HG03060 (cell line): Measurements from ENCODE around the gene ASCL2.

Source experiments
- ATAC-seq: cut with Tn5 transposase; IDR thresholded peaks from one replicate; pipeline ENCODE4 v1.9.1; 2021; ENCODE audit warnings: low read depth, moderate number of reproducible peaks; ENCODE audit not compliant: unreplicated experiment

Gene ASCL2

DNA sequence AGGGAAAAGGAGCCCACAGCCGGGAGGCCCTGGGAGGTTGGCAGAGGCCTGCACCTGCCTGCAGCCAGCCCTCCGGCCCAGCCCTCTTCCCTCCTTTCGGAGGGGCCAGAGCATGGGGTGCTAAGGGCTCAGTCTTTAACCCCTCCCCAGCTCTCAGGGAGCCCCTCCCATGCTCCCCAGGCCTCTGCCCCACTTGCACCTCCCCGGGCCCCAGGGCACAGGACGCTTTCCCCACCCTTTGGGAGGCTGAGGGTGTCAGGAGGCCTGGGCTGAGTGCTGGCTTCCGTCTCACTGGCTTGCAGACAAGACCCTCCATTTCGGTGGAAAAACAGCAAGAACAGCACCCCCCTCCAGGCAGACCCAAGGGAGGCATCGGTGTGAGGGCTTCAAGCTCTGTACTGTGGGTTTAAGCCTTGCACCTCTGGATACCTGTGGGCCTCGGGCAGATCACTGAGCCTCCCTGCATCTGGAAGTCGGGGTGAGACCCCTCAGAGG, 7.3 kb downstream of the ASCL2 start:
- no peak for ATAC-seq

DNA sequence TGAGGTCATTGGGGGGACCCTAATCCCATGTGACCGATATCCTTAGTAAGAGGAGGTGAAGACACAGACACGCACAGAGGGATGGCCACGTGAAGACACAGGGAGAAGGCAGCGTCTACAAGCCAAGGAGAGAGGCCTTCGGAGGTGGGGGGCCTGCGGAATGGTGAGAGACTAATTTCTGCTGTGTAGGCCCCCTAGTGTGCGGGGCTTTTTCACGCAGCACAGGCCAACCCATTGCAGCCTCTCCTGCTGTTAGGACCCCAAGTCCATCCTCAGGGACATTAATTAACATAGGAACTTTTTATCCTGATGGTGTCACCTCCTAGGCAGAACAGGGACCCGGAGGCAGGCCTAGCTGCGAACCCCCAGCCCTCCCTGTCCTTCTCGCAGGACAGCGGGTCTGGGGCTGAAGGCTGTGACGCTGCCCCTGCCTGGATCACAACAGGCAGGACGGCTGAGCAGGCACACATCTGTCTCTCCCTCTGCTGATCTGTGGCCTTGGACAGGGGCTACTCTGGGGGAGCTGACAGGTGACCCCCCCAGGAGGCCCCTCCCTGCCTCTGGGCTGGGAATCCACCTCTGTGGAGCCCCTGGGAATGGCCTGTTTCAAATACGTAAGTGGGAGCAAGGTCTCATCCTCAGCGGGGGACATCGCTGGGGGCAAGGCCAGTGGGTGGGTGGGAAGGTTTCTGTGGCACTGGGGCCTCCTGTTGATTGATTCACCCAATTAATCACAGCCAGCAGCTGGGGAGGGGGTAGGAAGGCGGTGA, 7.9 kb downstream of the ASCL2 start:
- ATAC-seq = no peak

- no peak for ATAC-seq
Observed at GRCh38 chr11:2261436-2262230, 8.8 kb downstream of the ASCL2 start.

- no peak for ATAC-seq
Observed at GRCh38 chr11:2260491-2261364, 9.7 kb downstream of the ASCL2 start.

DNA sequence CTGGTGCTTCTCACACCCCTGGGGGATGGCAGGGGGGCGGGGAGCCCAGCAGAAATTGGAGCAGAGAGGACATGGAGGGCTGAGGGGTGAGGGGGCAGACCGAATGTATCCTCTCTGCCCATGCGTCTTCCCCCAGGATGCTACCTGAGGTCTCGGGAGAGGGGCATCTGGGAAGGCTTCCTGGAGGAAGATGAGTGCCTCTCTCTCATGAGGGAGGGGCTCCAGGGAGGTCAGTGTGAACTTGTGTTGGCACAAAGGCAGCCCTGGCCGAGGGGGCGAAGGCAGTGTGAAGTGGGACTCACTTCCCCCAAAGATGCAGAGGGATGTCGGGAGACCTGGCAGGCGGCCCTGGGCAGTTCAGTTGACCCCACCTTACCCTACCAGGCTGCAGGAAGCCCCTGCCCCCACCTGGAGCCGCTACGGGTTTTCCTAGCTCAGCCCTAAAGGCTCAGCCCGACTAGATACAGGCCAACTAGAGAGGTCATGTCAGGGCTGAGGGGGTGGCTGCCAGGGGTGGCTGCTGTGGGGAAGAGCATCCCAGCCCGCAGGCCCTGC, 10.4 kb downstream of the ASCL2 start:
- no peak for ATAC-seq

DNA sequence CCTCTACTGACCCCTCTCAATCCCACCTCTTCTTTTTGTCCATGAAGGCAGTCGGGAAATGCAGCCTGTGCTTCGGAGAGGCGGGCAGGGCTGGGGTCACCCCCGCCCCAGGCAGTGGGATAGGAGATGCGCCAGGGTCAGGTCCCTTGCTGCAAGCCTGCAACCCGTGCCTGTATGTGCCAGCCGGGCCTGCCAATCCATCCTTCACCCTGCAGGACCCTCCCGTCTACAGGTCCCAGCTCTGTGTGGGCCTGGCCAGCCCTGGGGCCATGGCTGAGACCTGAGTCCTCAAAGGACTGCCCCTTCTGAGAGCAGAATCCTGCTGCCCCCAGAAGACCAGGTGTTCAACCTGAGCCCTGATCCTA, 10.9 kb downstream of the ASCL2 start:
- ATAC-seq = no peak

- no peak for ATAC-seq
Observed at GRCh38 chr11:2258501-2259465, 11.6 kb downstream of the ASCL2 start.

DNA sequence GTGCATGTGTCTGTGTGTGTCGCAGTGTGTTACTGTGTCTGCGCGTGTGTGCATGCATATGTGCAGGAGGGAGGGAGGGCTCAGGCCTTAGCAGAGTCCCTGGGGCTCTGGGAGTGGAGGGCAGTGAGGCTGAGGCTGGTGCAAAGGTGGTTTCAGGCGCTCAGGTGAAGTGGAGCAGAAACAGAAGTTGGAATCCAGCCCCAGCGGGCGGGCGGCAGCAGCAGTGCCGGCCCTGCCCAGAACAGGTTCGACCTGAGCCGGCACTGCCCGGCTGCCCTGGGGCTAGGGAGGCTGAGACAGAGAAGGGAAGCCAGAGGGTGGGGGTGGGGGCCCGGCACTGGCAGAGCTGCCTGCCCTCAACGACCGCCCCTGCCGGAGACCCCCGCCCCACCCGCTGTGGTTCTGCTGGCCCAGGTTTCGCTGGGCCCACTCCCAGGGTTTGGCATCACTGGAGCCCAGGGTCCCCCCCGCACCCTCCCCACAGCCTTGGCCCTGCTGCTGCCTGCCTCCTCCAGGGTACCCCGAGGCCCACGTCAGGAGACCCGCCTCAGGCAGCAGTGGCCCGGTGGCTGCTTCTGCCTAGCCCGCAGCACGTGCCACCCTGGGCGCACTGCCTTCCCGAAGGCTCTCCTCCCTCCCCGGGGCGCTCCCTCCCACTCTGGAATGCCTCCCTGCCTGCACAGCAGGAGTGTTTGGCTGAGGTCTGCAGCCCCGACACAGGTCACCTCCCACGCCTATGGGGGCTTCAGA, 13.3 kb downstream of the ASCL2 start:
- no peak for ATAC-seq

DNA sequence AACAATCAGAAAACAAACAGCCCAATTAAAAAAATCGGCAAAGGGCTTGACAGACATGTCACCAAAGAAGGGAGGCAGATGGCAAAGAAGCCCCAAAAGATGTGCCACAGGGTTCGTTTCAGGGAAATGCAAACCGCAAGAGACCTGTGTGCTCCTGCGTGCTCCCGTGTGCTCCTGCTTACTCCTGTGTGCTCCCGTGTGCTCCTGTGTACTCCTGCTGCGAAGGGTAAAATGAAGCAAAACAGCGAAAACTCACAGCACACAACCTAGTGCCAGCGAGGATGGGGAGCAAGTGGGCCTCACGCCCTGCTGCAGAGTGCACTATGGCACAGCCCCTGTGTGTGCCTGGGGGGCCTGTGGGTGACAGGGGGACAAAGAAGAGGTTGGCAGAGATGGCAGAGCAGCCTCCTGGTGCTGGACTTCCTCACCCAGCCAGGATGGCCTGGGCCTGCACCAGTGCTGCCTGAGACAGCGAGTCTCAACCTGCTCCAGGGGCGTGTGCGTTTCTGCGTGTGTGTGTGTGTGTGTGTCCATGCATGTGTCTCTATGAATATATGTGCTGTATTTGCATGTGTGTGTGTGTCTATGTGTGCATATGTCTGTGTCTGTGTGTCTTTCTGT, 14.0 kb downstream of the ASCL2 start:
- no peak for ATAC-seq

GRCh38 chr11:2252018-2252417, 18.4 kb downstream of the ASCL2 start:
- no peak for ATAC-seq

DNA sequence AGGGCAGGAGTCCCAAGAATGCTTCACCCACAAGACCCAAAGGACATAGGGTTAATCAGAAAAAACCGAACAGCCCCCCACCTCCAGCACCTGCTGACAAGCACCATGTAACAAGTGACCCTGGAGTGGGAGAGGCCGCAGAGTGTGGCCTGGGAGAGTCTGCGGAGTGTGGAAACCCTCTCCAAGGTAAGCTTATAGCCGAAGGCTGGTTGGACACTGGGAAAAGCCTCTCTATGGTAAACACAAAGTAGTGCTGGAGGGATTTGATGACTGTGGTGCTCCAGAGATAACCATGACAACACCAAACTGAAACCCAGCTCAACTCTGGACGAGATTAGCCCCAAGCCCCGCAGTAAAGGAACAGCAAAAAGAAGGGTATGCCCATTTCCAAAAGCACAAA, 19.2 kb downstream of the ASCL2 start:
- no peak for ATAC-seq

DNA sequence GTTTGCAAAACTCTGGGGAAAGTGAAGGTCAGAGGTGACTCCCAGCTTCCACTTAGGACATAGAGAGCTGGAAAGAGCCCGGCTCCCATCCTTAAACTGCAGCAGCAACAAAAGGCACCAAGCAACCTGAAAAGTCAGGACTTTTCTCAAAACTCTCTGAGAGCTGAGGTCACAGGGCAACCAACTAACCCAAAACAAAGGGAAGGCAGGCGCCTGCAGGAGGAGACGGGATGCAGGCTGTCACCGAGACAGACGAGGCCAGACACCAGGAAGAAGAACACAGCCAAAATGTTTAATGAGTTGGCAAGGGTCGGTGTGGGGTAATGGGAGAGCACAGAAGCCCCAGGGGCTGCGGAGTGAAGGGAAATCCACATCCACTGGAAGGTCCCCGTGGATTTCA, 19.9 kb downstream of the ASCL2 start:
- no peak for ATAC-seq

- no peak for ATAC-seq
Observed at GRCh38 chr11:2250041-2250440, 20.3 kb downstream of the ASCL2 start.

- ATAC-seq = no peak
Observed at GRCh38 chr11:2249189-2249916, 21.0 kb downstream of the ASCL2 start.

- no peak for ATAC-seq
Observed at GRCh38 chr11:2248762-2249161, 21.6 kb downstream of the ASCL2 start.

DNA sequence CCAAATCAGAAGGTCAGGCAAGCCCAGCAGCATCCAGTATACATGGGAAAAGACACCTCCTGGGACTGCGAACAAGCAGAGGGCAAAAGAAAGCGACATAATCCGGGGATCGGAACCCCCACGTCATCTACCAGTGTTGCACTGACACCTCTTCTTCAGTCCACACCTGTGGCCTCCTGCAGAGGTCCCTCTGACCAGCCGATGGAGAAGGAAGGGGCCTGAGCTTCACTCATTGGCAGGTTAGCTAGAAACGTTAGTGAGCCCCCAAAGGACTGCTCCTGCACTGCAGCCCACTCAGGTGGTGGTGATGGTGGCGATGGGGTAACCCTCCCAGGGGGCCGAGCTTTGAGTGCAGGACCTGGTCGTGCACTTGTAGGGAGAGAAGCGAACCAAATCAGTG, 22.1 kb downstream of the ASCL2 start:
- ATAC-seq = no peak

GRCh38 chr11:2247496-2247895, 22.9 kb downstream of the ASCL2 start:
- no peak for ATAC-seq

DNA sequence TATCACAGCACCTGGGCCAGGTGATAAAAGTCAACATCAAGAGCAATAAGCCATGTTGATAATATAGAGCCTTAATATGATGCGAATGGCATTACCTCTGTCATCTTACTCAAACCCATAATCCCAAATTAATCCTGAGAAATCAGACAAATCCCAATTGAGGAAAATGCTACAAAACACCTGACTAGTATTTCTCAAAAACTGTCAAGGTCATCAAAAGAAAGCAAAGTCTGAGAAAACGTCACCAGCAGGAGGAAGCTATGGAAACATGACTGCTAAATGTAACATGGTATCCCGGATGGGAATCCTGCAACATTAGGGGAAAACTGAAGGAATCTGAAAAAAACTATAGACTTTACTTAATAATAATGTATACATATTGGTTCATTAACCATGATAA, 29.6 kb downstream of the ASCL2 start:
- no peak for ATAC-seq
